Heart left ventricle (tissue), 16 donors: Measurements from ENCODE around the gene MBD3L1. TPM values are rescaled to one million over a fixed set of nuclear protein-coding genes. Genes with fewer than 3 reads are reported as not detected.

Experiments
- ATAC-seq, 4 donors: fragments of 200-7000 bp; cut with Tn5 transposase; one replicate each; pipeline ENCODE4 v1.9.1; 2020 to 2022; ENCODE audit warnings: moderate library complexity in 4 of 4, mild to moderate bottlenecking in 3 of 4, moderate number of reproducible peaks in 1 of 4
- DNase-seq, 5 donors: peaks; one replicate each; pipeline ENCODE4 v3.0.0-alpha.2; 2020
- H3K27ac ChIP-seq, 12 donors: fragments of 200-600 bp; sonication (generic) in 4 of 12; one replicate each; pipeline versions ENCODE4 v1.5.0 to v1.8.0; 2016 to 2022; ENCODE audit warnings: mild to moderate bottlenecking in 2 of 12
- H3K27me3 ChIP-seq, 9 donors: fragments of 200-600 bp; sonication (generic) in 2 of 9; one replicate each; pipeline versions ENCODE4 v1.5.1 to v1.8.0; 2016 to 2022; ENCODE audit warnings: mild to moderate bottlenecking in 3 of 9
- H3K36me3 ChIP-seq, 9 donors: fragments of 200-600 bp; sonication (generic) in 2 of 9; one replicate each; pipeline versions ENCODE4 v1.5.0 to v1.8.0; 2018 to 2022; ENCODE audit warnings: mild to moderate bottlenecking in 2 of 9
- H3K4me1 ChIP-seq, 12 donors: fragments of 200-600 bp; sonication (generic) in 4 of 12; one replicate each; pipeline versions ENCODE4 v1.5.0 to v1.8.0; 2016 to 2022; ENCODE audit warnings: mild to moderate bottlenecking in 3 of 12
- H3K4me3 ChIP-seq, 12 donors: fragments of 200-600 bp; sonication (generic) in 4 of 12; one replicate each; pipeline versions ENCODE4 v1.5.0 to v1.8.0; 2017 to 2022; ENCODE audit warnings: mild to moderate bottlenecking in 9 of 12, moderate library complexity in 4 of 12
- H3K9me3 ChIP-seq, 12 donors: fragments of 200-600 bp; sonication (generic) in 4 of 12; one replicate each; pipeline versions ENCODE4 v1.5.0 to v1.8.0; 2016 to 2022; ENCODE audit warnings: mild to moderate bottlenecking in 1 of 12
- POLR2A ChIP-seq, 2 donors: fragments of 450-650 bp; IDR thresholded peaks; one replicate each; pipeline ENCODE4 v1.6.1; 2017; ENCODE audit warnings: antibody characterized with exemption in 2 of 2, mild to moderate bottlenecking in 2 of 2, moderate library complexity in 2 of 2
- WGBS, 4 donors: extraction: QIAGEN DNeasy Blood & Tissue Kit in 2 of 4; methylation state at CpG; one replicate each; pipeline versions ENCODE4 v1.1.5 to v1.1.7; 2013 to 2018; 5-methylcytosine and 5-hydroxymethylcytosine counted together
- intact Hi-C, 10 donors: fragments of 100-400 bp; cut with DNase I; formaldehyde crosslinking; loops; one replicate each; pipeline versions ENCODE4 v1.11.1 to v1.14.2; 2022
- polyA plus RNA-seq, 2 donors: library from polyadenylated mRNA; stranded (reverse); fragments of 200-250 nt; gene quantifications; one replicate each; pipeline ENCODE4 v1.2.3, GENCODE V29; 2013
- total RNA-seq, 9 donors: library from RNA; depleted of rRNA in 2 of 9; stranded (reverse); fragments of >200 nt in 2 of 9; fragmentation: NEBNext Ultra II Directional in 3 of 9; extraction: Animal tissue kit (Norgen Biotek cat#: 25700) in 3 of 9; gene quantifications; one replicate each; pipeline versions ENCODE4 v1.1.0 to v1.2.4, GENCODE V29; 2016 to 2023
- TF ChIP-seq, protein P1 (sequence below), 12 donors: fragments of 200-600 bp; sonication (generic) in 4 of 12; IDR thresholded peaks; one replicate each; pipeline versions ENCODE4 v1.5.0 to v1.8.0; 2018 to 2022; ENCODE audit warnings: antibody characterized with exemption in 12 of 12, mild to moderate bottlenecking in 5 of 12
- donor health status: ischemic (EF 13 %, LVEDD 7.1; RV severe dilation, severe dysfunction).
- donor health status: healthy with polysubstance abuse.
- donor health status: DM: no; HTN: yes; CAD: no.
- donor health status: DM: no; HTN: no; CAD: no.
- donor health status: ischemic (EF 25% LVEDD 6.9; RV normal size, moderate dysfunction).
- donor health status: ischemic (EF 25% LVEDD 5.7; RV mildly dilated, moderate dysfunction).
- donor health status: healthy.
- donor health status: DM: yes; HTN: yes; CAD: no.
- donor health status: ischemic (EF 35%, LVEDD 5.7; RV mildly dilated, moderate dysfunction).
- donor health status: nonischemic (EF 11% LVEDD 7.7; RV severe dilation, severe dysfunction).
- donor health status: DM: yes; HTN: yes; CAD: no.
- donor health status: PGD.
- donor health status: ischemic (EF 29% LVEDD 5.4; RV normal size, mild dysfunction).
- donor health status: nonischemic (EF 23%, LVEDD 6.1; RV moderate dilation, normal function).

The MBD3L1 gene
- total and polyA plus RNA-seq, 11 donors = not detected

- 97 to 98% (median 98%) methylated on average over 10 of the region's 10 CpGs for WGBS, 4 donors
Observed at GRCh38 chr19:8811315-8812172, 20.6 kb upstream of the MBD3L1 start.

DNA sequence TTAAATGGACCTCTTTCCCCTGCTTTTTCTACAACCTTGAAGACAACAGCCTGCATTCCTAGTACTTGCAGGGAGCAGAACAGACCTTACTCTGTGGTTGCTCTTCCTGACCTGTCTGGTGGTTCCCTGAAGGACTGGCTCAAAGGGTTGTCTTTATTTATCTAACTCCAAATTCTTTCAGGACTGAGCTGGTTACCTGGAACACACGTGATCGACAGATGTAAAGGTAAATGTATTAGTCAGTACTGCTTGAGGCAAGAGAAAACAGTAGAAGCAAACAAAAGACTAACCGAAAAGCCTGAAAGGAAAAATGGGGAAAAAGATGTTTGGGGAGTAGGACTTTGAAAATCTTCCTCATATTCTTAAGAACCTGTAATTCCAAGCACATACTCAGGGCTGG is 18.0 kb upstream of the MBD3L1 start:
- no peak overlapping the region for H3K4me3 ChIP-seq
- peaks cover 22 to 100% (median 96%) of the 10 kb centered on the region in 12 donors for H3K9me3 ChIP-seq

More at GRCh38 chr19:8811315-8812172, 20.6 kb upstream of the MBD3L1 start:
- intact Hi-C loops = no loop called here
- no peak for DNase-seq
- ATAC-seq = no peak
- Histone ChIP-seq H3K27me3 (no peaks in the 10 kb centered on the region), H3K4me3 (no peak overlapping the region), H3K27ac (no peak overlapping the region), H3K36me3 (peaks cover 36 to 100% (median 76%) of the 10 kb centered on the region in 9 donors), H3K4me1 (no peaks in the 10 kb centered on the region), H3K9me3 (peaks cover 22 to 100% (median 97%) of the 10 kb centered on the region in 12 donors)
- no peak for TF ChIP-seq POLR2A (IDR thresholded peaks at IDR 0.05)
- TF ChIP-seq, protein P1, sequence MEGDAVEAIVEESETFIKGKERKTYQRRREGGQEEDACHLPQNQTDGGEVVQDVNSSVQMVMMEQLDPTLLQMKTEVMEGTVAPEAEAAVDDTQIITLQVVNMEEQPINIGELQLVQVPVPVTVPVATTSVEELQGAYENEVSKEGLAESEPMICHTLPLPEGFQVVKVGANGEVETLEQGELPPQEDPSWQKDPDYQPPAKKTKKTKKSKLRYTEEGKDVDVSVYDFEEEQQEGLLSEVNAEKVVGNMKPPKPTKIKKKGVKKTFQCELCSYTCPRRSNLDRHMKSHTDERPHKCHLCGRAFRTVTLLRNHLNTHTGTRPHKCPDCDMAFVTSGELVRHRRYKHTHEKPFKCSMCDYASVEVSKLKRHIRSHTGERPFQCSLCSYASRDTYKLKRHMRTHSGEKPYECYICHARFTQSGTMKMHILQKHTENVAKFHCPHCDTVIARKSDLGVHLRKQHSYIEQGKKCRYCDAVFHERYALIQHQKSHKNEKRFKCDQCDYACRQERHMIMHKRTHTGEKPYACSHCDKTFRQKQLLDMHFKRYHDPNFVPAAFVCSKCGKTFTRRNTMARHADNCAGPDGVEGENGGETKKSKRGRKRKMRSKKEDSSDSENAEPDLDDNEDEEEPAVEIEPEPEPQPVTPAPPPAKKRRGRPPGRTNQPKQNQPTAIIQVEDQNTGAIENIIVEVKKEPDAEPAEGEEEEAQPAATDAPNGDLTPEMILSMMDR (IDR thresholded peaks at IDR 0.05) = no peak

GRCh38 chr19:8815780-8816179 is 16.4 kb upstream of the MBD3L1 start:
- WGBS, 4 donors = 96 to 100% (median 98%) methylated on average over 2 of the region's 2 CpGs
- Histone ChIP-seq H3K27me3 (no peaks in the 10 kb centered on the region), H3K36me3 (peaks cover 46 to 100% (median 98%) of the 10 kb centered on the region in 9 donors), H3K27ac (no peak overlapping the region), H3K4me1 (no peaks in the 10 kb centered on the region), H3K9me3 (peaks cover 19 to 100% (median 91%) of the 10 kb centered on the region in 12 donors), H3K4me3 (no peak overlapping the region)
- DNase-seq (no peak), ATAC-seq (no peak)
- intact Hi-C loops = no loop called here
- no peak for TF ChIP-seq POLR2A (IDR thresholded peaks at IDR 0.05)
- TF ChIP-seq, protein P1 (IDR thresholded peaks at IDR 0.05) = no peak

More for the DNA sequence above, 18.0 kb upstream of the MBD3L1 start:
- H3K4me1 ChIP-seq = no peaks in the 10 kb centered on the region
- DNase-seq = no peak
- no peak overlapping the region for H3K27ac ChIP-seq
- ATAC-seq = no peak
- WGBS, 4 donors = 97 to 100% (median 98%) methylated on average over 3 of the region's 3 CpGs
- H3K36me3 ChIP-seq = peaks cover 46 to 100% (median 86%) of the 10 kb centered on the region in 9 donors
- intact Hi-C loops = no loop called here
- no peak for TF ChIP-seq POLR2A (IDR thresholded peaks at IDR 0.05)
- TF ChIP-seq, protein P1 (IDR thresholded peaks at IDR 0.05) = no peak
- no peaks in the 10 kb centered on the region for H3K27me3 ChIP-seq

GRCh38 chr19:8820234-8820633 is 11.9 kb upstream of the MBD3L1 start:
- H3K4me1 ChIP-seq = no peaks in the 10 kb centered on the region
- no peaks in the 10 kb centered on the region for H3K27me3 ChIP-seq
- intact Hi-C loops = no loop called here
- peaks cover 0 to 64% (median 49%) of the 10 kb centered on the region in 12 donors for H3K9me3 ChIP-seq
- no peak overlapping the region for H3K27ac ChIP-seq
- TF ChIP-seq POLR2A (IDR thresholded peaks at IDR 0.05) = no peak
- TF ChIP-seq, protein P1 (IDR thresholded peaks at IDR 0.05) = no peak
- H3K36me3 ChIP-seq = peaks cover 27 to 96% (median 94%) of the 10 kb centered on the region in 9 donors
- no peak for DNase-seq
- 96 to 99% (median 97%) methylated on average over 3 of the region's 3 CpGs for WGBS, 4 donors
- no peak overlapping the region for H3K4me3 ChIP-seq
- ATAC-seq = no peak
